Measurements from ENCODE around the gene CDPF1. TPM values are rescaled to one million over a fixed set of nuclear protein-coding genes. Genes with fewer than 3 reads are reported as not detected.

CDPF1 gene
- total and polyA plus RNA-seq, 2 donors from 2014 or later = 10.2 to 13.3 TPM

DNA sequence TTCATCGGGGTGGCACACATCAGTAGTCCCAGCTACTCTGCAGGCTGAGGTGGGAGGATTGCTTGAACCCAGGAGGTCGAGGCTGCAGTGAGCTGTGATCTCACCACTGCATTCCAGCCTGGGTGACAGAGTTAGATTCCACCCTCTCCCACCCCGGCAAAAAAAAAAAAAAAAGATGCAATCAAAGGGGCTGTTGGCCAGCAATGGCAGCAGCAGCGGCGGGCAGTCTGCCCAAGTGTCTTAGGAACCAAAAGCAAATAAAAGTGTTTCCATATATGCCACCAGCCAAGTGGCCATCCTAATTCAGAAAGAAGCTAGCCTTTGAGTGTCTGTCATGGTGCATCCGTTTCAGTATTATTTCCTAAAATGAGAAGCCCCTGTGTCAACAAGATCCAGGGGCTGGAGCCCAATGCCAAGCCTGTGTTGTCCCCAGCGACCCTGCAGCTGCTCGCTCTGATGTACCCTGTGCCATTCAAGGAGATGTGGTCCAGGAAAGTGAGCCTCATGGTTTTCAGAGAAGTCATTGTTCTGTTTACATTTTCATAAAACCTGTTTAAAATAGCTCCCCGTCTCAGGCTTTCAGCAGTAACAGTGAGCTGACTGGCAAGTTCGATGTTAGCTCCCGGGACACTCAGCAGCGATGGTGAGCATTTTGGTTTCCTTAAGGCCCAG, 12.5 kb downstream of the CDPF1 start:
- Histone ChIP-seq H3K4me3 (ENCODE audit: low read length in 3 of 3) (no peak overlapping the region), H3K36me3 (ENCODE audit: control insufficient read depth in 2 of 3, insufficient read depth in 3 of 3, low read length in 3 of 3) (peaks cover 0 to 45% (median 24%) of the 10 kb centered on the region in 3 donors), H3K27ac (ENCODE audit: low read depth in 2 of 2, low read length in 2 of 2) (no peak overlapping the region), H3K4me1 (ENCODE audit: control insufficient read depth in 2 of 3, insufficient read depth in 2 of 3, low read depth in 1 of 3, low read length in 3 of 3) (no peaks in the 10 kb centered on the region), H3K9me3 (ENCODE audit: control insufficient read depth in 2 of 3, insufficient read depth in 1 of 3, low read length in 3 of 3) (no peaks in the 10 kb centered on the region), H3K9ac (ENCODE audit: low read length in 3 of 3) (no peak overlapping the region), H3K27me3 (ENCODE audit: control insufficient read depth, insufficient read depth, low read length) (no peaks in the 10 kb centered on the region)
- TF ChIP-seq, protein P1, sequence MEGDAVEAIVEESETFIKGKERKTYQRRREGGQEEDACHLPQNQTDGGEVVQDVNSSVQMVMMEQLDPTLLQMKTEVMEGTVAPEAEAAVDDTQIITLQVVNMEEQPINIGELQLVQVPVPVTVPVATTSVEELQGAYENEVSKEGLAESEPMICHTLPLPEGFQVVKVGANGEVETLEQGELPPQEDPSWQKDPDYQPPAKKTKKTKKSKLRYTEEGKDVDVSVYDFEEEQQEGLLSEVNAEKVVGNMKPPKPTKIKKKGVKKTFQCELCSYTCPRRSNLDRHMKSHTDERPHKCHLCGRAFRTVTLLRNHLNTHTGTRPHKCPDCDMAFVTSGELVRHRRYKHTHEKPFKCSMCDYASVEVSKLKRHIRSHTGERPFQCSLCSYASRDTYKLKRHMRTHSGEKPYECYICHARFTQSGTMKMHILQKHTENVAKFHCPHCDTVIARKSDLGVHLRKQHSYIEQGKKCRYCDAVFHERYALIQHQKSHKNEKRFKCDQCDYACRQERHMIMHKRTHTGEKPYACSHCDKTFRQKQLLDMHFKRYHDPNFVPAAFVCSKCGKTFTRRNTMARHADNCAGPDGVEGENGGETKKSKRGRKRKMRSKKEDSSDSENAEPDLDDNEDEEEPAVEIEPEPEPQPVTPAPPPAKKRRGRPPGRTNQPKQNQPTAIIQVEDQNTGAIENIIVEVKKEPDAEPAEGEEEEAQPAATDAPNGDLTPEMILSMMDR (IDR thresholded peaks at IDR 0.05; ENCODE audit: borderline replicate concordance, extremely low read depth, insufficient read depth) = no peak
- FAIRE-seq = no peak
- intact Hi-C loops (cut with DNase I) = no loop called here
- DNase-seq = no peak

- DNase-seq (no peak), FAIRE-seq (no peak)
- Histone ChIP-seq H3K9me3 (ENCODE audit: control insufficient read depth in 2 of 3, insufficient read depth in 1 of 3, low read length in 3 of 3) (no peaks in the 10 kb centered on the region), H3K4me1 (ENCODE audit: control insufficient read depth in 2 of 3, insufficient read depth in 2 of 3, low read depth in 1 of 3, low read length in 3 of 3) (no peaks in the 10 kb centered on the region), H3K27me3 (ENCODE audit: control insufficient read depth, insufficient read depth, low read length) (no peaks in the 10 kb centered on the region), H3K27ac (ENCODE audit: low read depth in 2 of 2, low read length in 2 of 2) (no peak overlapping the region), H3K4me3 (ENCODE audit: low read length in 3 of 3) (no peak overlapping the region), H3K9ac (ENCODE audit: low read length in 3 of 3) (no peak overlapping the region), H3K36me3 (ENCODE audit: control insufficient read depth in 2 of 3, insufficient read depth in 3 of 3, low read length in 3 of 3) (peaks cover 0 to 54% (median 30%) of the 10 kb centered on the region in 3 donors)
- intact Hi-C loops (cut with DNase I) = no loop called here
- TF ChIP-seq, protein P1 (IDR thresholded peaks at IDR 0.05; ENCODE audit: borderline replicate concordance, extremely low read depth, insufficient read depth) = no peak
These were observed 15.1 kb downstream of the CDPF1 start for GRCh38 chr22:46234969-46235368.

- peak in 1 of 5 donors; percentile 20 for DNase-seq
- no peak overlapping the region for H3K9ac ChIP-seq (ENCODE audit: low read length in 3 of 3)
- TF ChIP-seq, protein P1 (IDR thresholded peaks at IDR 0.05; ENCODE audit: borderline replicate concordance, extremely low read depth, insufficient read depth) = no peak
- intact Hi-C loops (cut with DNase I) = no loop called here
- no peaks in the 10 kb centered on the region for H3K27me3 ChIP-seq (ENCODE audit: control insufficient read depth, insufficient read depth, low read length)
- no peak for FAIRE-seq
- peaks cover 0 to 47% (median 24%) of the 10 kb centered on the region in 3 donors for H3K36me3 ChIP-seq (ENCODE audit: control insufficient read depth in 2 of 3, insufficient read depth in 3 of 3, low read length in 3 of 3)
- H3K27ac ChIP-seq (ENCODE audit: low read depth in 2 of 2, low read length in 2 of 2) = no peak overlapping the region
- H3K4me3 ChIP-seq (ENCODE audit: low read length in 3 of 3) = no peak overlapping the region
- H3K9me3 ChIP-seq (ENCODE audit: control insufficient read depth in 2 of 3, insufficient read depth in 1 of 3, low read length in 3 of 3) = no peaks in the 10 kb centered on the region
- H3K4me1 ChIP-seq (ENCODE audit: control insufficient read depth in 2 of 3, insufficient read depth in 2 of 3, low read depth in 1 of 3, low read length in 3 of 3) = no peaks in the 10 kb centered on the region
These were observed 16.9 kb downstream of the CDPF1 start for GRCh38 chr22:46233231-46233630.
